Hematopoietic multipotent progenitor cell treated with erythropoietin and hydrocortisone succinate and interleukin-3 and kit ligand, for 8 days (in vitro differentiated cells): Measurements from ENCODE around the gene SLC25A53.
"Not testable (repeated sequence)": the region's sequence is repeated elsewhere in the genome, so short reads cannot be mapped to it uniquely, and the experiment has no call there.

Experiments used
- DNase-seq: peaks from one replicate; pipeline ENCODE4 v3.0.0-alpha.2; 2015

Gene SLC25A53

GRCh38 chrX:104130808-104131207 lies 26.0 kb downstream of the SLC25A53 start:
- DNase-seq: no peak

GRCh38 chrX:104126856-104127255 lies 30.0 kb downstream of the SLC25A53 start:
- no peak for DNase-seq

GRCh38 chrX:104122829-104123228 lies 34.0 kb downstream of the SLC25A53 start:
- no peak for DNase-seq

- DNase-seq: no peak
Measured at GRCh38 chrX:104118765-104119164, 38.0 kb downstream of the SLC25A53 start.

GRCh38 chrX:104117759-104118158 lies 39.0 kb downstream of the SLC25A53 start:
- DNase-seq: no peak

- DNase-seq: peak; percentile 49
Measured at GRCh38 chrX:104113222-104113965, 43.4 kb downstream of the SLC25A53 start.

GRCh38 chrX:104112326-104112951 lies 44.4 kb downstream of the SLC25A53 start, which contains the start of gene ZCCHC18:
ZCCHC18 (plus strand) TSS chrX:104112523; CDS start chrX:104114112, 1,589 bp downstream.
- DNase-seq: peak; percentile 7

- not testable (repeated sequence) for DNase-seq
Measured at GRCh38 chrX:104110491-104111240, 46.1 kb downstream of the SLC25A53 start.

- no peak for DNase-seq
Measured at GRCh38 chrX:104108955-104109354, 47.9 kb downstream of the SLC25A53 start.

- DNase-seq: no peak
Measured at GRCh38 chrX:104105330-104106262, 51.2 kb downstream of the SLC25A53 start.

- no peak for DNase-seq
Measured at GRCh38 chrX:104104676-104105075, 52.1 kb downstream of the SLC25A53 start.

- DNase-seq: no peak
Measured at GRCh38 chrX:104098919-104099318, 57.9 kb downstream of the SLC25A53 start.

GRCh38 chrX:104098151-104098808 lies 58.5 kb downstream of the SLC25A53 start:
- peak; percentile 76 for DNase-seq

GRCh38 chrX:104085919-104086318 lies 70.9 kb downstream of the SLC25A53 start:
- no peak for DNase-seq

GRCh38 chrX:104085477-104085876 lies 71.3 kb downstream of the SLC25A53 start:
- no peak for DNase-seq

- DNase-seq: no peak
Measured at GRCh38 chrX:104084534-104085277, 72.1 kb downstream of the SLC25A53 start.

GRCh38 chrX:104084063-104084462 lies 72.7 kb downstream of the SLC25A53 start:
- no peak for DNase-seq

GRCh38 chrX:104077854-104078253 lies 79.0 kb downstream of the SLC25A53 start:
- not testable (repeated sequence) for DNase-seq

GRCh38 chrX:104075778-104076445 lies 80.9 kb downstream of the SLC25A53 start, which contains the start of gene TMSB15C:
TMSB15C (minus strand) TSS chrX:104076236.
- DNase-seq: not testable (repeated sequence)

- DNase-seq: not testable (repeated sequence)
Measured at GRCh38 chrX:104062636-104063035, 94.2 kb downstream of the SLC25A53 start.
